HFFc6 (cell line): ENCODE results near the gene EEF1G. TPM values are rescaled to one million over a fixed set of nuclear protein-coding genes. Genes with fewer than 3 reads are reported as not detected.

ENCODE experiments used
- DNase-seq: peaks from one replicate; pipeline ENCODE4 v3.0.0-alpha.2; 2018
- H3K27ac Mint-ChIP-seq: 2 replicates; pipeline ENCODE4 v1.8.0; 2020; ENCODE audit warnings: mild to moderate bottlenecking, mixed read lengths
- H3K27me3 Mint-ChIP-seq: 2 replicates; pipeline ENCODE4 v1.8.0; 2021; ENCODE audit warnings: mild to moderate bottlenecking, moderate library complexity, mixed read lengths; ENCODE audit not compliant: insufficient read depth
- H3K36me3 Mint-ChIP-seq: 2 replicates; pipeline ENCODE4 v1.8.0; 2021; ENCODE audit warnings: low read depth, mixed read lengths
- H3K4me1 Mint-ChIP-seq: 2 replicates; pipeline ENCODE4 v1.8.0; 2020; ENCODE audit warnings: low read depth, mixed read lengths
- H3K4me3 Mint-ChIP-seq: 2 replicates; pipeline ENCODE4 v1.8.0; 2020; ENCODE audit warnings: mild to moderate bottlenecking, moderate library complexity, mixed read lengths
- H3K9me3 Mint-ChIP-seq: 2 replicates; pipeline ENCODE4 v1.8.0; 2020; ENCODE audit warnings: mild to moderate bottlenecking, mixed read lengths
- total RNA-seq, 6 experiments: library from RNA; stranded (reverse); fragmentation: NEBNext Ultra II Directional; extraction: Animal tissue kit (Norgen Biotek cat#: 25700); gene quantifications; 2 replicates in 1 of 6; 3 replicates in 5 of 6; pipeline ENCODE4 v1.2.3, GENCODE V29; 2021
- TF ChIP-seq, protein P1 (sequence below): fragments of 200-600 bp; sonication (generic); IDR thresholded peaks from 2 replicates; pipeline ENCODE4 v1.5.0; 2021; ENCODE audit warnings: antibody characterized with exemption, mild to moderate bottlenecking

Gene EEF1G
- total RNA-seq, 6 experiments from 2014 or later: 1,302 to 1,474 (median 1,327) TPM

GRCh38 chr11:62601372-62602140 is 27.9 kb upstream of the EEF1G start, which contains the start of gene MTA2:
MTA2 (minus strand) TSS chr11:62601865; CDS start chr11:62601450, 415 bp downstream.
- H3K4me3 Mint-ChIP-seq: peak within 1 kb of the TSS; percentile 96
- peaks cover 15% of the 10 kb centered on the region for H3K27me3 Mint-ChIP-seq
- H3K9me3 Mint-ChIP-seq: no peaks in the 10 kb centered on the region
- H3K36me3 Mint-ChIP-seq: peaks cover 49% of the 10 kb centered on the region
- peak within 1 kb of the TSS; percentile 89 for H3K27ac Mint-ChIP-seq
- H3K4me1 Mint-ChIP-seq: peaks cover 40% of the 10 kb centered on the region
- peak; percentile 97 for DNase-seq
- TF ChIP-seq, protein P1, sequence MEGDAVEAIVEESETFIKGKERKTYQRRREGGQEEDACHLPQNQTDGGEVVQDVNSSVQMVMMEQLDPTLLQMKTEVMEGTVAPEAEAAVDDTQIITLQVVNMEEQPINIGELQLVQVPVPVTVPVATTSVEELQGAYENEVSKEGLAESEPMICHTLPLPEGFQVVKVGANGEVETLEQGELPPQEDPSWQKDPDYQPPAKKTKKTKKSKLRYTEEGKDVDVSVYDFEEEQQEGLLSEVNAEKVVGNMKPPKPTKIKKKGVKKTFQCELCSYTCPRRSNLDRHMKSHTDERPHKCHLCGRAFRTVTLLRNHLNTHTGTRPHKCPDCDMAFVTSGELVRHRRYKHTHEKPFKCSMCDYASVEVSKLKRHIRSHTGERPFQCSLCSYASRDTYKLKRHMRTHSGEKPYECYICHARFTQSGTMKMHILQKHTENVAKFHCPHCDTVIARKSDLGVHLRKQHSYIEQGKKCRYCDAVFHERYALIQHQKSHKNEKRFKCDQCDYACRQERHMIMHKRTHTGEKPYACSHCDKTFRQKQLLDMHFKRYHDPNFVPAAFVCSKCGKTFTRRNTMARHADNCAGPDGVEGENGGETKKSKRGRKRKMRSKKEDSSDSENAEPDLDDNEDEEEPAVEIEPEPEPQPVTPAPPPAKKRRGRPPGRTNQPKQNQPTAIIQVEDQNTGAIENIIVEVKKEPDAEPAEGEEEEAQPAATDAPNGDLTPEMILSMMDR: no peak

DNA sequence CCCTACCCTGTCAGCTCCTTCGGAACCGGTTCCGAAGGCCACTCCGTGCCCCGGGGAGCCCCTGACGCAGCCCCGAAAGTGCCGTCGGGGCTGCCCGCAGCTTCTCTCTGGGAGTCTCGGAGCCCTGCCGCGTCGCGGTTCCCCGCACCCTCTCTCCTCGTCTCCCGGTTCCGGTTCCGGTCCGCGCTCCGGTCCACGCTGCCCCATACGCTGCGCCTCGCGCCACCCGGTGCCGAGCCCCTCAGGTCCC is 27.4 kb upstream of the EEF1G start:
- peak overlapping the region; percentile 89 for H3K27ac Mint-ChIP-seq
- H3K36me3 Mint-ChIP-seq: peaks cover 49% of the 10 kb centered on the region
- H3K9me3 Mint-ChIP-seq: no peaks in the 10 kb centered on the region
- TF ChIP-seq, protein P1: no peak
- H3K4me3 Mint-ChIP-seq: peak overlapping the region; percentile 96
- peaks cover 40% of the 10 kb centered on the region for H3K4me1 Mint-ChIP-seq
- DNase-seq: no peak
- H3K27me3 Mint-ChIP-seq: peaks cover 15% of the 10 kb centered on the region

DNA sequence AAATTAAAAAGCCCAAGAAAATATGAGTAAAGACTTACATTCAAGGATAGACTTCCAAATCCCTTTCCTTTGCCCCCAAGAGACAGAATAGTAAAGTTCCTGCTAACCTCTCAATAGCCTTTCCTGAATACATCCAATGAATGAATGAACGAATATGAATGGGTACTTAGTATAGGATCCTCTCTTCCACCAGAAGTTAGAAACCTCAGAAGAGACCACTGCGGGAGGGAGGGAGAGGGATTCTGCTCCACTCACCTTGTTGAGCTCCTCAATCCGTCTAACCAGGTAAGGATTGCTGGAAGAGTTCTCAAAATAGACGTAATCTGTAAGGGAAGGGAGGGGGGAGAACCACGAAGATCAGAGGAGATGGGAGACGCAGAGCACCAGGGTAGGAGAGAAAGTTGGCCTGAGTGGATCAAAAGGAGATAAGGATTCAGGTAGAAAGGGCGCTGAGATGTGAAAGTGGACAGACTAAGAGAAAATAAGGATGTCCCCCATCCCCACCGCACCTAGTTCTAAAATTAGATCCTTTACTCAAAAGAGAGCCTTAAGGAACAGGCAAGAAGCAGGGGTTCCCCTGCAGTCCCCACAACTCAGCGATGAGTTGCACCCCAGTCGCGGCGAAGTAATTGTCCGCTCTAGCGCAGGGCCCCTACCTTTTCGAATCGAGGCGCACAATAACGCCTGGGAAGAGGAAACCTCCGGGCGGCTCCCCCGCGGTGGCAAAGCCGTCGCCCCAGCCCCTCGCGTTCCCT is 26.9 kb upstream of the EEF1G start:
- H3K36me3 Mint-ChIP-seq: peaks cover 50% of the 10 kb centered on the region
- no peaks in the 10 kb centered on the region for H3K9me3 Mint-ChIP-seq
- H3K4me1 Mint-ChIP-seq: peaks cover 40% of the 10 kb centered on the region
- DNase-seq: no peak
- TF ChIP-seq, protein P1: no peak
- H3K27me3 Mint-ChIP-seq: peaks cover 15% of the 10 kb centered on the region
- peak overlapping the region; percentile 96 for H3K4me3 Mint-ChIP-seq
- H3K27ac Mint-ChIP-seq: peak overlapping the region; percentile 89

DNA sequence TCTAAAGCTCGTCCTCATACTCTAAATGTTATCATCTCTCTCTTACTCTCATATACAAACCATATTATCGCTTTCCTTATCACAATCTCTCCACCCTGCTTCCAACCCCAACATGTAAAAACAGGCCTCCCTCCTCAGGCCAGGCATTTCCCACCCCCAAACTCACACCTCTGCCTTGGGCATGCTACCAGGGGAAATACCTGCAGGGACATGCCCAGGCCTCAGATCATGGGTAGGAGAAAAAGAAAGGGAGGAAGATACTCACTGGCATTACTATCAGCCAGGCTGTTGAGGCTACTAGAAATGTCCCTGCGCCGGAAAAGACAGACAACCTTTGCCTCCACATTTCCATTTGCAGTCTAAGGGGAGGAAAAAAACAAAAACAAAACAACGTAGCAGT is 26.2 kb upstream of the EEF1G start:
- no peak for DNase-seq
- peaks cover 40% of the 10 kb centered on the region for H3K4me1 Mint-ChIP-seq
- no peaks in the 10 kb centered on the region for H3K9me3 Mint-ChIP-seq
- peak overlapping the region; percentile 96 for H3K4me3 Mint-ChIP-seq
- H3K27ac Mint-ChIP-seq: peak overlapping the region; percentile 89
- TF ChIP-seq, protein P1: no peak
- H3K36me3 Mint-ChIP-seq: peaks cover 57% of the 10 kb centered on the region
- H3K27me3 Mint-ChIP-seq: peaks cover 15% of the 10 kb centered on the region

- Mint-ChIP-seq H3K4me1 (peaks cover 40% of the 10 kb centered on the region), H3K36me3 (peaks cover 64% of the 10 kb centered on the region), H3K27ac (peak overlapping the region; percentile 89), H3K9me3 (no peaks in the 10 kb centered on the region), H3K4me3 (peak overlapping the region; percentile 96), H3K27me3 (peaks cover 15% of the 10 kb centered on the region)
- TF ChIP-seq, protein P1: no peak
- DNase-seq: peak; percentile 96
Observed at GRCh38 chr11:62599069-62599696, 25.5 kb upstream of the EEF1G start.
